ENCODE results near the gene JMJD8.

DNA sequence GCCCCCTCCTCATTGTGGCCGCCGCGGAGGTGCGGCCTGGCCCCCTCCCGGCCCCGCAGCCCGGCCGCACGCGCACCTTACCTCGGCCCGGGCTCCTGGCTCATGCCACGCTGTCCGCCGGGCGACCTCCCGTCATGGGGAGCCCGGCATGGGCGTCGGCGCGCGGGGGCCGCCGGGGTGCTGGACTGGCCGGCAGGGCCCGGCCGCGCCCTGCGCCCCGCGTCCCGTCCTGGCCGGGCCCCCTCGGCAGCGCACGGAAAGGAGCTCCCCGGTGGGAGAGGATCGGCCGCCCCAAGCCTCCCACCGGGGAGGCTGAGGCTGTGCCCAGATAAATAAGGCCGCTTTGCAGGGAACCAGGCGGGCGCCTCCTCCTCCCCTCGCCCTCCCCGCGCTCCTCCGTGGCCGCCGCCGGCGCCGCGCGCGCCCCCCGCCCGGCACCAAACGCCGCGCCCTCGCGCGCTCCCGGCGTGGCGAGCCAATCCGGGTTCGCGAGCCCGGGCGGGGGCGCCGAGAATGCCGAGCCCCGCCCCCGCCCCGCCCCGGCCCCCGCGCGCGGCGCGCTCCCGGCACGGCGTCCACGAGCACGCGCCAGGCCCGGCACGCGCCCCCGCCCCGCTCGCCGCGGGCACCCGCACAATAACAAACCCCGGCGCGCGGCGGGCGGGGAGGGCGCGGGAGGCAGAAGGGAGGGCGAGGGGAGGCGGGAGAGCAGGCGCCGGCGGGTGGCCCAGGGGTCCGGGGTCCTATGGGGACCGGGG, 21.5 kb upstream of the JMJD8 start, which contains the start of gene FBXL16:
- no peak for TF ChIP-seq POLR2A (IDR thresholded peaks at IDR 0.05)
- TF ChIP-seq POLR2AphosphoS5 (IDR thresholded peaks at IDR 0.05) = no peak

Measured in stomach (tissue), 4 donors.